Measurements from ENCODE around the gene KCNT1. TPM values are rescaled to one million over a fixed set of nuclear protein-coding genes. Genes with fewer than 3 reads are reported as not detected.

The KCNT1 gene
- polyA plus RNA-seq, 1 experiment = not detected

DNA sequence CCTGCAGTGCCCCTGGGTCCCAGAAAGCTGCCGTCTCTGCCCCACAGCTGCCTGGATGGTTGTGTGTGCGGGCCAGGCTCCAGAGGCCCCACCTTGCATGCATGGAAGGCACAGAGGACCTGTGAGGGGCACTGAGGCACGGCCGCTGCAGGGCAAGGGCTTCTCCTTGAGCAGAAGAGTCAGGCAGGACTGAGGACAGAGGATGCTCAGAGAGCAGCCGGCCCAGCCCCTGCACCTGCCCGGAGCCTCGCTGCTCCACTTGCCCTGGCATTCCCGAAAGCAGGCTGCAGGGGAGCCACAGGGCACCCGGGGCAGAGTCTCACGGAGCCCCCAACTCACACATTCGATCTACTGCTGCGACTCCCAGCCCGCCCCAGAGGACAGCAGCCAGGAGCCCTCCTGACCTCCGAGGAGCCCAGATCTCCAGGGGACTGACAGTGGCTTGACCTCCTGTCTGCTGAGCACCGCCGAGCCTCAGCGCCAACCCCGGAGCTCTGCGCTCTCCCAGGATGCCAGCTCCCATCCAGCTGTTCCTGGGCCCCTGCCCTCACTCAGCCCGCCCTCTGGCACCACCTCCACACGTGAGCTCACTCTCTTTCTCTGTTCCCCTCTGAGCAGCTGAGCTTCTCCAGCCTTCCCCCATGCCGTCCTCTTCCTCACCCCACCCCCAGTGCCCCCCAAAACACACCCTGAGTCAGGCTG, 95.0 kb downstream of the KCNT1 start:
- POLR2A ChIA-PET = no interaction called here
- Histone ChIP-seq H3K27me3 (ENCODE audit: control insufficient read depth, insufficient read depth, low read length) (no peaks in the 10 kb centered on the region; the same call in 1 of the 2 replicates), H3K36me3 (ENCODE audit: control insufficient read depth, insufficient read depth, low read length) (no peaks in the 10 kb centered on the region), H3K4me3 (ENCODE audit: low read depth, low read length) (no peak overlapping the region)
- TF ChIP-seq CTCF (IDR thresholded peaks at IDR 0.05; ENCODE audit: insufficient read depth, low read depth, low read length) = no peak
- no peak for DNase-seq (ENCODE audit: low read depth)
- CTCF ChIA-PET = interaction anchor here (0.6 to 2.4 kb wide), 13 partner anchors 8 to 487 kb away, joined by 3 to 15 read pairs (median 4); no protein-coding TSS in a partner anchor

DNA sequence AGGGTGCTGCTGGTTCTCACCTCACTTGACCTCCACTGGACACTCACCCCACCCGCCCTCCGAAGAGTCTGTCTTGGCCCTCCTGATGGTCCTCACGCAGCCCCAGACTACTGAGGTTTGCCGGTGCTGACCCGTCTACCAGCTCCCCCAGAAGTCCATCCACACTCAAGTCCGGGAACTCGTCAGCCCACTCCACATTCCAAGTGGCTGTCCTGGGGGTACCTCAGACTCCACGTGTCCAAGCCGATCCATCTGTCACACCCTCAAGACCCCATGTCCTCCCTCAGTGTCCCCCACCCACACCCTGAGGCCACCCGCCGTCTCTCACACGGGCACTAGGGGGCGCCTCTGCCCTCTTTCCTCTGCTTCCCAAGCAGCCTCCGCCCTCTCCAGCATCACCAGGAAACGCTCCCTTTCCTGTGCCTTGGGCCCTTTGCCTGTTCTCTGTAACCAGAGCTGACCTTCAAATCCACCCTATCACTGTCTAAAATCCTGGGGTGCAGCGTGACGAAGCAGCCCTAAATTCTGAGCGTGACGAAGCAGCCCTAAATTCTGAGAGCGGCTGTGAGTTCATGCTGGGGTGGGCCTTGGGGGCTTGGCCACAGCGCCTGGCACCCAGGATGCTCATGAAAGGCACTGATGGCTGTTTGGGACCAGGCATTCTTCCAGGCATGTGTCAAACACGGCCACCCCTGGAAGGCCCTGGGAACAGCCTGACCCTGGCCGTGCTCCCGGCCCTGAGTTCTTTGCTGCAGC, 95.7 kb downstream of the KCNT1 start:
- ChIA-PET POLR2A (no interaction called here), CTCF (interaction anchor here (0.6 to 2.4 kb wide), 17 partner anchors 8 to 787 kb away, joined by 3 to 15 read pairs (median 4); no protein-coding TSS in a partner anchor)
- Histone ChIP-seq H3K27me3 (ENCODE audit: control insufficient read depth, insufficient read depth, low read length) (no peaks in the 10 kb centered on the region; the same call in 1 of the 2 replicates), H3K36me3 (ENCODE audit: control insufficient read depth, insufficient read depth, low read length) (no peaks in the 10 kb centered on the region), H3K4me3 (ENCODE audit: low read depth, low read length) (no peak overlapping the region)
- DNase-seq (ENCODE audit: low read depth) = no peak
- TF ChIP-seq CTCF (IDR thresholded peaks at IDR 0.05; ENCODE audit: insufficient read depth, low read depth, low read length) = peak; percentile 88

DNA sequence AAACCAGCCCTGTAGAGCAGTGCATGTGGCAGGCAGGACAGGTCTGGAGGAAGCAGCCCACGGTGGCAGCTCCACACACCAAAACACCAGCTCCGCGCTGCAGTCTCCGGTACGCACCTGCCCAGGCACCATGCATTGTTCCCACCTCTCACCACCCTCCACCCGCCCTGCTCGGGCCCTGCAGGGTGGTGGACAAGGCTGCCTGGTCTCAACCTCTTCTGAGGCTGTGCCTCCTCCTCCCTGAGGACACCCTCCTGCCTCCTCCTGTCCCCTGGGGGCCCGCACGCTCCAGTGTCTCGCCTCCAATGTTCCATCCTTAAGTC, 96.2 kb downstream of the KCNT1 start:
- H3K36me3 ChIP-seq (ENCODE audit: control insufficient read depth, insufficient read depth, low read length) = no peaks in the 10 kb centered on the region
- ChIA-PET POLR2A (no interaction called here), CTCF (interaction anchor here (0.6 to 2.4 kb wide), 15 partner anchors 9 to 787 kb away, joined by 3 to 15 read pairs (median 4); no protein-coding TSS in a partner anchor)
- no peak overlapping the region for H3K4me3 ChIP-seq (ENCODE audit: low read depth, low read length)
- TF ChIP-seq CTCF (IDR thresholded peaks at IDR 0.05; ENCODE audit: insufficient read depth, low read depth, low read length) = no peak
- no peak for DNase-seq (ENCODE audit: low read depth)
- H3K27me3 ChIP-seq (ENCODE audit: control insufficient read depth, insufficient read depth, low read length) = no peaks in the 10 kb centered on the region; the same call in 1 of the 2 replicates

DNA sequence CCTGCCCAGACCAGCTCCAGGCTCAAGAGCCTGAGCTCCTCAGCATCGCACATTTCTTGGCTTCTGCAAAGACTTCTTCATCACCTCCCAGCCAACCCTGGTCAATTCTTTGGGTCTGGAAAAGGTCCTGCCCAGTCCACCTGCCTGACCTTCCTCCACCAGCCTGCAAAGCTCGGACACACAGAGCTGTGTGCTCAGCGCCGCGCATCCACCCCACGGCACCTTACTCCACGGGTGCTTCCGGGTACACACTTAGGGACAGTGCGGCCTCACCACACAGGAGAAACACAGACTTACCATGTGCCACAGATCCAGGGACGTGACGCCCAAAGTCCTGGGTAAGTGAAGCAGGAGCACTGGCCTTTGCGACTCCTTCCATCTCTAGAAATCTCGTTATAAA, 97.3 kb downstream of the KCNT1 start:
- TF ChIP-seq CTCF (IDR thresholded peaks at IDR 0.05; ENCODE audit: insufficient read depth, low read depth, low read length) = no peak
- H3K27me3 ChIP-seq (ENCODE audit: control insufficient read depth, insufficient read depth, low read length) = no peaks in the 10 kb centered on the region; the same call in 1 of the 2 replicates
- ChIA-PET POLR2A (no interaction called here), CTCF (interaction anchor here (1.0 to 1.9 kb wide), 3 partner anchors 10 to 484 kb away, joined by 3 to 6 read pairs (median 4); no protein-coding TSS in a partner anchor)
- H3K4me3 ChIP-seq (ENCODE audit: low read depth, low read length) = no peak overlapping the region
- no peak for DNase-seq (ENCODE audit: low read depth)
- no peaks in the 10 kb centered on the region for H3K36me3 ChIP-seq (ENCODE audit: control insufficient read depth, insufficient read depth, low read length)

- POLR2A ChIA-PET = no interaction called here
- CTCF ChIA-PET = no interaction called here
- DNase-seq (ENCODE audit: low read depth) = no peak
- Histone ChIP-seq H3K4me3 (ENCODE audit: low read depth, low read length) (no peak overlapping the region), H3K36me3 (ENCODE audit: control insufficient read depth, insufficient read depth, low read length) (no peaks in the 10 kb centered on the region), H3K27me3 (ENCODE audit: control insufficient read depth, insufficient read depth, low read length) (no peaks in the 10 kb centered on the region; the same call in 1 of the 2 replicates)
- TF ChIP-seq CTCF (IDR thresholded peaks at IDR 0.05; ENCODE audit: insufficient read depth, low read depth, low read length) = no peak
These were observed 99.1 kb downstream of the KCNT1 start for GRCh38 chr9:135801070-135801469.

Data from BJ (cell line).